ENCODE measurements around the gene COL28A1. TPM values are rescaled to one million over a fixed set of nuclear protein-coding genes. Genes with fewer than 3 reads are reported as not detected.

COL28A1 gene
- total and polyA plus RNA-seq, 8 donors = 0.73 to 2.8 (median 2.1) TPM

DNA sequence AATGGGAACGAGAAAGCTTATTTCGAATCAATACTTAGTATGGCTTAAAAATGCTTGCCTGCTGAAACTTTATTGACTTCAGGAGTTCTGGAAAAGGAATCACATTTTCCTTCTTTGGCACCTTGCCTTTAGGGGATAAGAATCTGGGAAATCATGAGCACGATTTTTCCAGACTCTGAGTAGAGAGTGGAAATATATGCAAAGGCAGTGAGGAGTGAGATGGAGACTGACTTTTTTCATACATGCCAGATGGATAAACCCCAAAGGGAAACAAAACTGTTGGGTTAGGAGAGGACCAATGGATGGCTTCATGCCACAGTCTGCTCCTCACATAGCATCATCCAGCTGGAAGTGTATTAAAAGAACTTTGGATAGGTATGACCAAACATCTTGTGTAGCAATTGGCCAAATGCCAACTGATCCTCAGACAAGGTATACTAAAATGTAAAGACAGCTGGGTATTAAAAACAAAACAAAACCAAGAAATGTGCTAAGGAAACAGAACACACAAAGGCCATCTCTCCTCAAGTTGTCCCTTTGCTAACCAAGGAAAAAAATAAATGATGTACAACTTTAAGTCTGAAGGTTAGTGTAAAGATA, 1.7 kb downstream of the COL28A1 start:
- no peak for DNase-seq
- Histone ChIP-seq H3K27me3 (no peaks in the 10 kb centered on the region), H3K4me1 (no peaks in the 10 kb centered on the region), H3K27ac (no peak overlapping the region), H3K9me3 (no peaks in the 10 kb centered on the region), H3K36me3 (no peaks in the 10 kb centered on the region), H3K4me3 (no peak overlapping the region)
- no peak for ATAC-seq
- TF ChIP-seq, protein P1, sequence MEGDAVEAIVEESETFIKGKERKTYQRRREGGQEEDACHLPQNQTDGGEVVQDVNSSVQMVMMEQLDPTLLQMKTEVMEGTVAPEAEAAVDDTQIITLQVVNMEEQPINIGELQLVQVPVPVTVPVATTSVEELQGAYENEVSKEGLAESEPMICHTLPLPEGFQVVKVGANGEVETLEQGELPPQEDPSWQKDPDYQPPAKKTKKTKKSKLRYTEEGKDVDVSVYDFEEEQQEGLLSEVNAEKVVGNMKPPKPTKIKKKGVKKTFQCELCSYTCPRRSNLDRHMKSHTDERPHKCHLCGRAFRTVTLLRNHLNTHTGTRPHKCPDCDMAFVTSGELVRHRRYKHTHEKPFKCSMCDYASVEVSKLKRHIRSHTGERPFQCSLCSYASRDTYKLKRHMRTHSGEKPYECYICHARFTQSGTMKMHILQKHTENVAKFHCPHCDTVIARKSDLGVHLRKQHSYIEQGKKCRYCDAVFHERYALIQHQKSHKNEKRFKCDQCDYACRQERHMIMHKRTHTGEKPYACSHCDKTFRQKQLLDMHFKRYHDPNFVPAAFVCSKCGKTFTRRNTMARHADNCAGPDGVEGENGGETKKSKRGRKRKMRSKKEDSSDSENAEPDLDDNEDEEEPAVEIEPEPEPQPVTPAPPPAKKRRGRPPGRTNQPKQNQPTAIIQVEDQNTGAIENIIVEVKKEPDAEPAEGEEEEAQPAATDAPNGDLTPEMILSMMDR (IDR thresholded peaks at IDR 0.05) = no peak
- intact Hi-C loops (cut with DNase I) = no loop called here

DNA sequence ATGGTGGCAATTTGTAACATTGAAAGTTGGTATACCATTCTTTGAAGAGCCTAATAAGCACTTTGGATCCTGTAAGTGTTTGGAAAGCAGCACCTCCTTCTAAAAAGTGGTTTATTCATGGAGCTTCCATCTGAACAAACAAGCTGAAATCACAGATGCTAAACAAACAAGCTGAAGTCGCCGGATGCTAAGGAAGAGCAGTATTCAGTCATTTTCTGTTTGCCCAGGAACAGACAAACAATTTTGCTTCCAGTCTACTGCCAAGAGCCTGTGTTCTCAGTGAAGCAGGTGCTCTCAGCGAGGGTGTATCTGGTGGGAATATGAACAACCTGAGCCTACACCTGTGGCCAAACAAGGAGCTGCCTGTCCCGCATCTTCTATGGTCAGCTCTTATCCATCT, 6.3 kb downstream of the COL28A1 start:
- H3K4me3 ChIP-seq = no peak overlapping the region

DNA sequence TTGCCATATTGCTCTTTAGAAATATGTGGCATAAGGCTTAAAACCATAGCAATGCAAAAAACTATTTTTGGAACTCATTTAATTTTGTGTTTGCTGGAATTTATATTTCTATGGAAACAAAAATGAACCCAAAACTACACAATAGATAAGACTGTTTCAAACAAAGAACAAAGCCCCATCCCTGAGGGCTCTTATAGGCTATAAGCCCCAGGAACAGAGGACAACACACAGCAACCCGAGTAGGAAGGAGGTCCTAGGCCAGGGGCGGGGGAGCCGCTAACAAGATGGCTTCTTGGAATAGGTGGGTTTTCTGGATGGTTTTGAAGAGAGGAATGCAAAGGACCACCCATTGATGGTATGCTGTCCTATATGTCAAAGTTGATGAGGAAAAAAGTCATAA, 8.6 kb downstream of the COL28A1 start:
- Histone ChIP-seq H3K27me3 (no peaks in the 10 kb centered on the region), H3K36me3 (no peaks in the 10 kb centered on the region), H3K27ac (no peak overlapping the region), H3K4me3 (no peak overlapping the region), H3K9me3 (no peaks in the 10 kb centered on the region), H3K4me1 (no peaks in the 10 kb centered on the region)
- TF ChIP-seq, protein P1 (IDR thresholded peaks at IDR 0.05) = no peak
- intact Hi-C loops (cut with DNase I) = no loop called here
- DNase-seq = no peak
- no peak for ATAC-seq

More for the DNA sequence above, 6.3 kb downstream of the COL28A1 start:
- DNase-seq (no peak), ATAC-seq (no peak)
- Histone ChIP-seq H3K27ac (no peak overlapping the region), H3K36me3 (no peaks in the 10 kb centered on the region), H3K9me3 (no peaks in the 10 kb centered on the region), H3K27me3 (no peaks in the 10 kb centered on the region), H3K4me1 (no peaks in the 10 kb centered on the region)
- intact Hi-C loops (cut with DNase I) = no loop called here
- TF ChIP-seq, protein P1 (IDR thresholded peaks at IDR 0.05) = no peak

DNA sequence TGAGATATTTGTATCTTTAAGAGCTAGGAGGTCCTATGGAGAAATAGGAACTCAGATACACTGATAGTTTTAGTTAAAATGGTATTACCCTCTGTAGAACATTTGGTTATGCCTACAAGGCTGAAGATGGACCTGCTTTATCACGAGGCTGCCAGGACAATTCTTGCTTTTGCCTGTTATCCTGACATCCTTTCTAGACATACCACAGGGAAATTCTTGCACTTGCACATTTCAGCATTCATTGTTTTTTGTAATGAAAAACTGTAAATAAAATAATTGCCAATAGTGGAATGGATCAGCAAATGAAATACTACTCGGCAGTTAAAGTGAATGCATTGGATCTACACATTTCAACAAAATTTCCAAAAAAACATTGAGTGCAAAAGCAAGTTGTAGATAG, 9.7 kb downstream of the COL28A1 start:
- TF ChIP-seq, protein P1 (IDR thresholded peaks at IDR 0.05) = no peak
- no peaks in the 10 kb centered on the region for H3K9me3 ChIP-seq
- no peak overlapping the region for H3K27ac ChIP-seq
- no peak for ATAC-seq
- no peaks in the 10 kb centered on the region for H3K36me3 ChIP-seq
- H3K4me1 ChIP-seq = no peaks in the 10 kb centered on the region
- DNase-seq = no peak
- no peak overlapping the region for H3K4me3 ChIP-seq
- H3K27me3 ChIP-seq = no peaks in the 10 kb centered on the region
- intact Hi-C loops (cut with DNase I) = no loop called here

DNA sequence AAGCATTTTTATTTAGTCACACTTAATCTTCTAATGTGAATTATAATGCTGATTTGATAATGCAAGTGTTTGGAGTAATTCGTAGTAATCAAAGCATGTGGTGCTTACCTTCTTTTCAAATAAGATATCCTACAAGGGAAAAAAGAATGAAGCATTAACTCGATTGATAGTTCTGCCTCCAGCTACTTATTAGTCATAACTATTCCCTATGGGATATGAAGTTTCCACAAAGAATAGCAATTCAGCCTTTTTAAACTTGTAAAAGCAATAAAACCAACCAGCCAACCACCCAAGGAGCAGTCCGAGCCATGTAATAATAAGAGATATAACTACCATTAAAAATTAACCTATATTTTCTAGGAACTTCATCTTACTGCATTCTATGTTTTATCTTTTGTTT, 11.6 kb downstream of the COL28A1 start:
- H3K36me3 ChIP-seq = no peaks in the 10 kb centered on the region
- intact Hi-C loops (cut with DNase I) = no loop called here
- TF ChIP-seq, protein P1 (IDR thresholded peaks at IDR 0.05) = no peak
- H3K27me3 ChIP-seq = no peaks in the 10 kb centered on the region
- no peaks in the 10 kb centered on the region for H3K4me1 ChIP-seq
- no peak overlapping the region for H3K4me3 ChIP-seq
- no peaks in the 10 kb centered on the region for H3K9me3 ChIP-seq
- H3K27ac ChIP-seq = no peak overlapping the region
- ATAC-seq (no peak), DNase-seq (no peak)
